GM12875 (cell line): ENCODE measurements around the gene TIMM44.

ENCODE experiments used
- H3K4me3 ChIP-seq: one replicate; pipeline ENCODE4 v1.5.1; 2011; ENCODE audit warnings: low read depth, low read length, control low read depth
- TF ChIP-seq, protein P1 (sequence below): IDR thresholded peaks from 2 replicates; pipeline ENCODE4 v1.5.1; 2011; ENCODE audit warnings: low read depth, mild to moderate bottlenecking, control low read depth, inconsistent platforms, low read length, moderate library complexity, borderline replicate concordance; ENCODE audit not compliant: insufficient read depth

The TIMM44 gene

GRCh38 chr19:7943444-7944176 lies at the start of gene TIMM44:
Gene TIMM44 (minus strand): TSS chr19:7943666. CDS start chr19:7943651, 15 bp downstream.
- H3K4me3 ChIP-seq: peak within 1 kb of the TSS; percentile 98
- TF ChIP-seq, protein P1, sequence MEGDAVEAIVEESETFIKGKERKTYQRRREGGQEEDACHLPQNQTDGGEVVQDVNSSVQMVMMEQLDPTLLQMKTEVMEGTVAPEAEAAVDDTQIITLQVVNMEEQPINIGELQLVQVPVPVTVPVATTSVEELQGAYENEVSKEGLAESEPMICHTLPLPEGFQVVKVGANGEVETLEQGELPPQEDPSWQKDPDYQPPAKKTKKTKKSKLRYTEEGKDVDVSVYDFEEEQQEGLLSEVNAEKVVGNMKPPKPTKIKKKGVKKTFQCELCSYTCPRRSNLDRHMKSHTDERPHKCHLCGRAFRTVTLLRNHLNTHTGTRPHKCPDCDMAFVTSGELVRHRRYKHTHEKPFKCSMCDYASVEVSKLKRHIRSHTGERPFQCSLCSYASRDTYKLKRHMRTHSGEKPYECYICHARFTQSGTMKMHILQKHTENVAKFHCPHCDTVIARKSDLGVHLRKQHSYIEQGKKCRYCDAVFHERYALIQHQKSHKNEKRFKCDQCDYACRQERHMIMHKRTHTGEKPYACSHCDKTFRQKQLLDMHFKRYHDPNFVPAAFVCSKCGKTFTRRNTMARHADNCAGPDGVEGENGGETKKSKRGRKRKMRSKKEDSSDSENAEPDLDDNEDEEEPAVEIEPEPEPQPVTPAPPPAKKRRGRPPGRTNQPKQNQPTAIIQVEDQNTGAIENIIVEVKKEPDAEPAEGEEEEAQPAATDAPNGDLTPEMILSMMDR: no peak

DNA sequence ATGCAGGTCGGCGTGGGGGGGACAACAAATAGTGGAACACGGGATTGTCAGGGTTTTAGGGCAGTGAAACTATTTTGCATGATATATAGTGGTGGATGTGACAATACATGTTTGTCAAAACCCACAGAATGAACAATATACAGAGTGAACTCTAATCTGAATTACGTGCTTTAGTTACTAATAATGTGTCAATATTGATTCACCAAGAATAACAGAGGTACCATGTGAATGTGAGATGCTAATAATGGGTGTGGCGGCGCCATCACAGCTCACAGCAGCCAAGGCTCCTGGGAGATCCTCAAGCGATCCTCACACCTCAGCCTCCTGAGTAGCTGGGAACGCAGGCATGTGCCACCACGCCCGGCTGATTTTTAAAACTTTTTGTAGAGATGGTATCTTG lies 49.1 kb upstream of the TIMM44 start:
- TF ChIP-seq, protein P1: no peak
- no peak overlapping the region for H3K4me3 ChIP-seq

DNA sequence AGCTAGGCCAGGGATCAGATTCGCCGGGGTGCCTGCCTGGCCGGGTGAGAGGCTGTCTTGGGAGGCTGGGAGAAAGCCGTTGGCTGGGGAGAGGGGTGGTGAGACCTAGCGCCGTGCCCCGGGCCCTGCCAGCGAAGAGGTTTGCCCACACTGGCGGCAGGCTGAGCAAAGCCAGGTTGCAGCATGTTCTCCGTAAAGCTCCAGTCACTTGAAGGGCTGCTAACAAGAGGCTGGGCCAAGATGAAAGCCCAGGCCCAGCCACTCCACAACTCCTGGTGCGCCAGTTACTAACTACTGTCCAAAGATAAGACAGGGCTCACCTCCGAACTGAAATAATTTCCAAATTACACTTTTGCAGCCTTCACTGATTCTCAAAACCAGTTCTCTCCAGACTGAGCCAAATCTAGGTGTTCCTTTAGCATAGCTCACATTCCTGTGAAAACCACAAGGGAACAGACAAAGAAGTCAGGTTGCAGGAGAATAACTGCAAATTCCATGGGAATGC lies 45.7 kb upstream of the TIMM44 start:
- TF ChIP-seq, protein P1: no peak
- H3K4me3 ChIP-seq: no peak overlapping the region

GRCh38 chr19:7988307-7988706 lies 44.8 kb upstream of the TIMM44 start:
- TF ChIP-seq, protein P1: no peak
- H3K4me3 ChIP-seq: no peak overlapping the region

DNA sequence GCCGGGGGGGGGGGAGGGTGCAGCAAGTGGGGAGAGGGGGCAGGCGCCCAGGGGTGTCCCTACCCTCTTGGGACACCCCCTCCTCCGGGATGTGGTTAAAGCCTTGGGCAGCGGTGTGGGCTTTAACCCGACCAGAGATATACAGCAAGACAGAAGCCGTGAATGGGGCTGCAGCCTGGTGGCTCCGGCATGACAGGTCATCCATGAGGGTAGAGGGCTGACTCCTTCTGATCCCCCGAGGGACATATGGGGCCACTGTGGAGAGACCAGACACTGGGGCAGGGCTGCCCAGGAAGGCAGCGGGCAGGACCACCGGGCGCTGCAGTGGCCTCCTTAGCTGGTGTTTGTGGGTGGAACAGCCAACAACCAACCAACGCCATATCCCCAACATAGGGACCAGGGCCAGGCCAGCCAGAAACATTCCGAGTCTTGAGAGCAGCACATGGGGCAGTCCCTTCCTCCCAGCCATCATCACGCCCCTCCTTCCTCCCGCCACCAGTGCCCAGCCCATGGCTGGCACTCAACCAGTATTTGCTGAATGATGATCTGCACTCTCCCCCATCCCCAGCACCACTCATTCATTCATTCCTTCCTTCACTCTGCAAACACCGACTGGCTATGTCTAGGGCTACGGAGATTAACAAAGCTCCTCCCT lies 43.8 kb upstream of the TIMM44 start:
- TF ChIP-seq, protein P1: no peak
- no peak overlapping the region for H3K4me3 ChIP-seq

DNA sequence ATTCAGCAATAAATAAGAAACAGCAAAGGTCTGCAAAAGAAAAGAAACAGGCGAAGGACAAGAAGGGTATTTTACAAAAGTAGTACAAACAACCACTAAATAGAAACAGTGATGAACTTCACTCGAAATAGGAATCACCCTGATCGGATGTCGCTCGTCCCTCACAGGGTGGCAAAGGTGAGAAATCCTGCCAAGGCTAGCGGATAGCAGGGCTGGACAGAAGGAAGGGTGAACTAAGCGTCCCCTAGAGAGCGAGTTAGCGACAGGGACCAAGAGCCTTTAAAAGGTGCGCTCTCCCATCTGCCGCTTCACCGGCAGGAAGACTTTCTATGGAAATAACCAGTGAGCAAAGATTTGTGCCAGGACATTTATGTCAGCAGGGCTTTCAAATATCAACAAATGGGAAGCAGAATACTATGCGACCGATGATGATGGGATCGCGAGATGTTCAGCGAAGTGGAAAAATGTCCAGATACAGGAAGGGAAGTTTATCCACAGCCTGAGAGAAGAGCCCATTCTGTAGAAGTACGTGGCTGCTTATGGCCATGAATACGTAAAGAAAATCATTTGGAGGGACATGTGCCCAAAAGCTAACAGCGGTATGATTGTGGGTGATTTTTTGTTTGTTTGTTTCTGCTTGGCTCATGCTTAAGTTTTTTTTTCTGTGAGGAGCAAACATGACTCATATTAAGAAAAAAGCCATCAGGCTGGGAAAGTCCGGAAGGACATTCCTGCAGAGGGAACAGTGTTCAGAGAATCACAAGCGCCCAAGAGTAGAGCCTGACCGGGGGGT lies 43.1 kb upstream of the TIMM44 start:
- TF ChIP-seq, protein P1: no peak
- H3K4me3 ChIP-seq: no peak overlapping the region
